CD14-positive monocyte (primary cell): ENCODE measurements around the gene ANKRD62. TPM values are rescaled to one million over a fixed set of nuclear protein-coding genes. Genes with fewer than 3 reads are reported as not detected.

ENCODE experiments used
- DNase-seq, 3 donors: peaks; one replicate each; pipeline ENCODE4 v3.0.0-alpha.2; 2011 to 2022
- H2AFZ ChIP-seq: 2 replicates; pipeline ENCODE4 v1.6.0; 2012; ENCODE audit warnings: mild to moderate bottlenecking, low read depth, low read length, inconsistent platforms; ENCODE audit not compliant: insufficient read depth, poor library complexity, severe bottlenecking
- H3K27ac ChIP-seq, 2 donors: 1 replicate in 1 of 2; 2 replicates in 1 of 2; pipeline ENCODE4 v1.5.1; 2012 to 2013; ENCODE audit warnings: low read length in 2 of 2, control low read depth in 1 of 2, inconsistent platforms in 1 of 2, low read depth in 1 of 2, mild to moderate bottlenecking in 1 of 2
- H3K27me3 ChIP-seq, 2 donors: one replicate each; pipeline versions ENCODE4 v1.6.0 to v1.6.1; 2011 to 2013; ENCODE audit warnings: low read length in 2 of 2; ENCODE audit not compliant: control insufficient read depth in 2 of 2, insufficient read depth in 2 of 2
- H3K36me3 ChIP-seq, 2 donors: replicated peaks in 1 of 2; 1 replicate in 1 of 2; 2 replicates in 1 of 2; pipeline versions ENCODE4 v1.5.1 to v1.6.1; 2012 to 2013; ENCODE audit warnings: low read length in 2 of 2, control low read depth in 1 of 2, inconsistent platforms in 1 of 2, mild to moderate bottlenecking in 1 of 2; ENCODE audit not compliant: insufficient read depth in 2 of 2, control insufficient read depth in 1 of 2
- H3K4me1 ChIP-seq, 2 donors: 1 replicate in 1 of 2; 2 replicates in 1 of 2; pipeline versions ENCODE4 v1.5.1 to v1.6.1; 2012 to 2013; ENCODE audit warnings: low read length in 2 of 2, control low read depth in 1 of 2, inconsistent platforms in 1 of 2, mild to moderate bottlenecking in 1 of 2, moderate library complexity in 1 of 2; ENCODE audit not compliant: insufficient read depth in 2 of 2, control insufficient read depth in 1 of 2
- H3K4me2 ChIP-seq: replicated peaks from 2 replicates; pipeline ENCODE3; 2012; ENCODE audit warnings: low read length, moderate library complexity, mild to moderate bottlenecking; ENCODE audit not compliant: poor library complexity, severe bottlenecking; ENCODE audit errors: extremely low read depth
- H3K4me3 ChIP-seq, 3 experiments: fragments of 200-600 bp in 1 of 3; sonication (generic) in 1 of 3; replicated peaks in 1 of 3; 1 replicate in 2 of 3; 2 replicates in 1 of 3; pipeline ENCODE4 v1.5.1; 2011 to 2013; ENCODE audit warnings: low read length in 3 of 3, mild to moderate bottlenecking in 3 of 3, control low read depth in 2 of 3, low read depth in 2 of 3, inconsistent platforms in 1 of 3, moderate library complexity in 1 of 3
- H3K79me2 ChIP-seq: 2 replicates; pipeline ENCODE4 v1.6.0; 2012; ENCODE audit warnings: mild to moderate bottlenecking, control low read depth, inconsistent platforms, low read length, moderate library complexity; ENCODE audit not compliant: insufficient read depth
- H3K9ac ChIP-seq: 2 replicates; pipeline ENCODE4 v1.6.0; 2017; ENCODE audit warnings: low read length, mild to moderate bottlenecking; ENCODE audit not compliant: insufficient read depth, poor library complexity, severe bottlenecking
- H3K9me3 ChIP-seq, 2 donors: replicated peaks in 1 of 2; 1 replicate in 1 of 2; 2 replicates in 1 of 2; pipeline versions ENCODE4 v1.5.1 to v1.6.1; 2012 to 2013; ENCODE audit warnings: low read length in 2 of 2, control low read depth in 1 of 2; ENCODE audit not compliant: control insufficient read depth in 1 of 2, insufficient read depth in 1 of 2
- H4K20me1 ChIP-seq: 2 replicates; pipeline ENCODE4 v1.6.0; 2012; ENCODE audit warnings: mild to moderate bottlenecking, low read length, control low read depth, moderate library complexity; ENCODE audit not compliant: insufficient read depth
- H3K27ac Mint-ChIP-seq, 7 donors: one replicate each; pipeline ENCODE4 v1.8.0; 2020; ENCODE audit warnings: mild to moderate bottlenecking in 7 of 7, mixed read lengths in 7 of 7, moderate library complexity in 6 of 7, inconsistent platforms in 2 of 7
- H3K27me3 Mint-ChIP-seq, 3 donors: one replicate each; pipeline ENCODE4 v1.8.0; 2021 to 2022; ENCODE audit warnings: low read depth in 3 of 3, mild to moderate bottlenecking in 3 of 3, mixed read lengths in 3 of 3, moderate library complexity in 3 of 3, inconsistent platforms in 1 of 3
- H3K36me3 Mint-ChIP-seq, 2 donors: one replicate each; pipeline ENCODE4 v1.8.0; 2020; ENCODE audit warnings: mixed read lengths in 2 of 2, inconsistent platforms in 1 of 2, mild to moderate bottlenecking in 1 of 2
- H3K4me1 Mint-ChIP-seq: one replicate; pipeline ENCODE4 v1.8.0; 2020; ENCODE audit warnings: mild to moderate bottlenecking, mixed read lengths
- H3K4me3 Mint-ChIP-seq, 2 donors: one replicate each; pipeline ENCODE4 v1.8.0; 2020; ENCODE audit warnings: mild to moderate bottlenecking in 2 of 2, mixed read lengths in 2 of 2, moderate library complexity in 1 of 2
- H3K9me3 Mint-ChIP-seq, 7 donors: one replicate each; pipeline ENCODE4 v1.8.0; 2020 to 2022; ENCODE audit warnings: mixed read lengths in 7 of 7, mild to moderate bottlenecking in 6 of 7, moderate library complexity in 6 of 7, inconsistent platforms in 2 of 7
- CTCF ChIP-seq: fragments of 200-600 bp; IDR thresholded peaks from one replicate; pipeline ENCODE4 v1.8.0; 2022; ENCODE audit warnings: antibody characterized with exemption, mild to moderate bottlenecking
- WGBS: methylation state at CpG from one replicate; pipeline ENCODE4 v1.1.5; 2013; ENCODE audit warnings: missing lambda C conversion rate; ENCODE audit not compliant: insufficient coverage; 5-methylcytosine and 5-hydroxymethylcytosine counted together
- intact Hi-C, 2 donors: fragments of 100-400 bp; cut with micrococcal nuclease; formaldehyde crosslinking; loops; one replicate each; pipeline versions ENCODE4 v1.15.0 to v1.15.1; 2023
- polyA plus RNA-seq, 3 donors: library from polyadenylated mRNA; depleted of rRNA in 1 of 3; unstranded in 2 of 3; stranded (reverse) in 1 of 3; fragments of 300-500 nt in 2 of 3; fragments of >200 nt in 1 of 3; fragmentation: Illumina TruSeq in 2 of 3; gene quantifications; 1 replicate in 2 of 3; 2 replicates in 1 of 3; pipeline ENCODE4 v1.2.3, GENCODE V29; 2012 to 2021

Gene ANKRD62
- polyA plus RNA-seq, 3 donors = not detected

GRCh38 chr18:12056884-12057402, 36.7 kb upstream of the ANKRD62 start:
- no peak for DNase-seq
- no peak overlapping the region for H3K4me3 ChIP-seq
- Mint-ChIP-seq H3K27me3 (no peaks in the 10 kb centered on the region), H3K27ac (no peak overlapping the region), H3K36me3 (no peaks in the 10 kb centered on the region), H3K9me3 (peaks cover 0 to 2% (median 0%) of the 10 kb centered on the region in 7 donors), H3K4me3 (no peak overlapping the region), H3K4me1 (peaks cover 15% of the 10 kb centered on the region)
- intact Hi-C loops = no loop called here
- H3K27me3 ChIP-seq = no peaks in the 10 kb centered on the region
- H3K27ac ChIP-seq = no peak overlapping the region
- no peak overlapping the region for H3K9ac ChIP-seq
- 80% methylated on average over 9 of the region's 14 CpGs for WGBS
- peaks cover 9 to 11% of the 10 kb centered on the region in 2 donors for H3K4me1 ChIP-seq
- no peaks in the 10 kb centered on the region for H3K79me2 ChIP-seq
- H3K9me3 ChIP-seq = no peaks in the 10 kb centered on the region
- no peak overlapping the region for H2AFZ ChIP-seq
- H4K20me1 ChIP-seq = no peaks in the 10 kb centered on the region
- no peak overlapping the region for H3K4me2 ChIP-seq
- H3K36me3 ChIP-seq = no peaks in the 10 kb centered on the region
- TF ChIP-seq CTCF = no peak

- WGBS = 89% methylated on average over 12 of the region's 14 CpGs
Observed at GRCh38 chr18:12057419-12058039, 36.1 kb upstream of the ANKRD62 start.

More at GRCh38 chr18:12057419-12058039, 36.1 kb upstream of the ANKRD62 start:
- Mint-ChIP-seq H3K27me3 (no peaks in the 10 kb centered on the region), H3K9me3 (peaks cover 0 to 2% (median 0%) of the 10 kb centered on the region in 7 donors), H3K27ac (no peak overlapping the region), H3K4me1 (peaks cover 15% of the 10 kb centered on the region), H3K36me3 (no peaks in the 10 kb centered on the region), H3K4me3 (no peak overlapping the region)
- no peak overlapping the region for H3K4me3 ChIP-seq
- H3K4me2 ChIP-seq = no peak overlapping the region
- DNase-seq = no peak
- no peak overlapping the region for H3K9ac ChIP-seq
- H3K79me2 ChIP-seq = no peaks in the 10 kb centered on the region
- H3K27ac ChIP-seq = no peak overlapping the region
- H3K9me3 ChIP-seq = no peaks in the 10 kb centered on the region
- H2AFZ ChIP-seq = no peak overlapping the region
- intact Hi-C loops = no loop called here
- no peak for TF ChIP-seq CTCF
- peaks cover 9 to 11% of the 10 kb centered on the region in 2 donors for H3K4me1 ChIP-seq
- no peaks in the 10 kb centered on the region for H3K27me3 ChIP-seq
- H4K20me1 ChIP-seq = no peaks in the 10 kb centered on the region
- H3K36me3 ChIP-seq = no peaks in the 10 kb centered on the region
